PC-9 (cell line): ENCODE measurements around the gene C16orf90.

ENCODE experiments used
- CTCF ChIP-seq: fragments of 200-600 bp; sonication (generic); conservative IDR thresholded peaks from 2 replicates; pipeline ENCODE4 v1.6.1; 2017; ENCODE audit warnings: mixed run types, antibody characterized with exemption, mild to moderate bottlenecking, moderate library complexity
- EZH2 ChIP-seq: fragments of 200-600 bp; sonication (generic); IDR thresholded peaks from 2 replicates; pipeline ENCODE4 v1.8.0; 2017; ENCODE audit warnings: antibody characterized with exemption, low read depth

GRCh38 chr16:3529175-3529574 lies 33.9 kb upstream of the C16orf90 start:
- TF ChIP-seq CTCF (no peak), EZH2 (no peak)
